ENCODE measurements around the gene ANKRD36C.
"Not testable (repeated sequence)": the region's sequence is repeated elsewhere in the genome, so short reads cannot be mapped to it uniquely, and the experiment has no call there.

DNA sequence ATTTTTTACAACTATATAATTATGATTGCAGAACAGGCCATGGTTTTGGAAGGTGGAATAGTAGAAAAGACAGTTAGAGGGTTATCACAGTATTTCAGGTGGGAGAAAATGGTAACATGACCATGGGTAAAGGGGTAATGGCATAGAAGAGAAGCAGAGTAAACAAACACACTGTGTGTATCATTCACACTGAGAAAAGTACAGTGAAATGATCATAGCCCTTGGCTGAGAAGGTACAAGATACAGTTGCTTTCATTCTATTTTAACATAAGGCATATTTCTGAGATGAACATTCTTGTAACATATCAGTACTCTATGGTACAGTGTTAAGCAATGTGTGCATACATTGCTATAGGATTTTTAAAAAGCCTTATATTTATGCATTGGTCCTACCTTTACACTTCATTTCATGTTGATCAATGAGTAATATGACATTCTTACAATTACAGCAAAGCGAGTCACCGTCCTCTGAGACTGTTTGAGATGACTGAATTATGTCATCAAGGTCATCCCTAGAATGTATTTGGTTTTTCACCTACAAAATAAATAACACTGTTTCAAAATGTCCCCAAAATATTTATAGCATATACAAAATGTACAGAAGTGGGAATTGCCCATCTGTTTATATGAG is 124.5 kb downstream of the ANKRD36C start:
- not testable (repeated sequence) for TF ChIP-seq EZH2 (optimal IDR thresholded peaks at IDR 0.05; ENCODE audit: low read depth, low read length); EZH2phosphoT487 (IDR thresholded peaks at IDR 0.05; ENCODE audit: low read length)
- TF ChIP-seq, protein P1, sequence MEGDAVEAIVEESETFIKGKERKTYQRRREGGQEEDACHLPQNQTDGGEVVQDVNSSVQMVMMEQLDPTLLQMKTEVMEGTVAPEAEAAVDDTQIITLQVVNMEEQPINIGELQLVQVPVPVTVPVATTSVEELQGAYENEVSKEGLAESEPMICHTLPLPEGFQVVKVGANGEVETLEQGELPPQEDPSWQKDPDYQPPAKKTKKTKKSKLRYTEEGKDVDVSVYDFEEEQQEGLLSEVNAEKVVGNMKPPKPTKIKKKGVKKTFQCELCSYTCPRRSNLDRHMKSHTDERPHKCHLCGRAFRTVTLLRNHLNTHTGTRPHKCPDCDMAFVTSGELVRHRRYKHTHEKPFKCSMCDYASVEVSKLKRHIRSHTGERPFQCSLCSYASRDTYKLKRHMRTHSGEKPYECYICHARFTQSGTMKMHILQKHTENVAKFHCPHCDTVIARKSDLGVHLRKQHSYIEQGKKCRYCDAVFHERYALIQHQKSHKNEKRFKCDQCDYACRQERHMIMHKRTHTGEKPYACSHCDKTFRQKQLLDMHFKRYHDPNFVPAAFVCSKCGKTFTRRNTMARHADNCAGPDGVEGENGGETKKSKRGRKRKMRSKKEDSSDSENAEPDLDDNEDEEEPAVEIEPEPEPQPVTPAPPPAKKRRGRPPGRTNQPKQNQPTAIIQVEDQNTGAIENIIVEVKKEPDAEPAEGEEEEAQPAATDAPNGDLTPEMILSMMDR (IDR thresholded peaks at IDR 0.05; ENCODE audit: low read length), result not testable (repeated sequence)

All from MM.1S (cell line).